GM06990 (cell line): ENCODE measurements around the gene TBC1D22B.

Source experiments
- DNase-seq: peaks from one replicate; pipeline ENCODE4 v3.0.0-alpha.2; 2011; ENCODE audit not compliant: insufficient read length; ENCODE audit errors: extremely low read depth
- H3K27me3 ChIP-seq: replicated peaks from 2 replicates; pipeline ENCODE4 v1.6.0; 2011; ENCODE audit warnings: low read length; ENCODE audit not compliant: control insufficient read depth, insufficient read depth
- H3K36me3 ChIP-seq: 2 replicates; pipeline ENCODE4 v1.5.1; 2011; ENCODE audit warnings: low read length; ENCODE audit not compliant: control insufficient read depth, insufficient read depth
- H3K4me3 ChIP-seq: replicated peaks from 2 replicates; pipeline ENCODE4 v1.5.1; 2011; ENCODE audit warnings: low read depth, mild to moderate bottlenecking, control low read depth, low read length
- TF ChIP-seq, protein P1 (sequence below): IDR thresholded peaks from 2 replicates; pipeline ENCODE4 v1.5.1; 2011; ENCODE audit warnings: low read length, control low read depth, mild to moderate bottlenecking, inconsistent platforms; ENCODE audit not compliant: insufficient read depth, poor library complexity, severe bottlenecking

Gene TBC1D22B

DNA sequence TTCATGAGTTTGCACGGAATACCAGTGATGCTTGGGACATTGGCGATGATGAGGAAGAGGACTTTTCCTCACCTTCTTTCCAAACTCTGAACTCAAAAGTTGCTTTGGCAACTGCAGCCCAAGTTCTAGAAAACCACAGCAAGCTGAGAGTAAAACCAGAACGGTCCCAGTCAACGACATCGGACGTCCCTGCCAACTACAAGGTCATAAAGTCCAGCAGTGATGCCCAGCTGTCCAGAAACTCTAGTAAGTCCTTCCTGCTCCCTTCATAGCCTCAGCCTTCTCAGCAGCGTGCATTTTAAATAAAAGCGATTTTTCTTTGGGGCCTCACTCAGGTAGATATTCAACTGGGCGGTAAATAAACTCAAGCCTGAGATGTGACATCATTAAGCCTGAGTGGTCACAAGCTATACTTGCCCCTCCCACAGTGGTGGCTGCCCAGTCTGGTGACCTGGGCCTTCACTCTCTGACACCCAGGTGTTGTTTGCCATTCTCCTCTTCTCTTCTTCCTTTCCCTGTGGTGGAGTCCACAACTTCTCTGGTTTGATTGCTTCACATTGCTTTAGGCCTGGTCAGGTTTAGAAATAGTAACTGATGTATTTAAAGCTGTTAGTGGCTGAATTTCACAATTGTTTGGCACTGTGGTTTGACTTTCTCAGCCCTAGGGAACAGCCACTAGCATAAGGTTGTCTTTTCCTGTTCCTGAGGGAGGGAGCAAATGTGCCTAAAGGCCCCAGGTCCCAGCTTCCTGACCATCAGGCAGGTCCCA is 22.0 kb downstream of the TBC1D22B start:
- no peaks in the 10 kb centered on the region for H3K27me3 ChIP-seq
- TF ChIP-seq, protein P1, sequence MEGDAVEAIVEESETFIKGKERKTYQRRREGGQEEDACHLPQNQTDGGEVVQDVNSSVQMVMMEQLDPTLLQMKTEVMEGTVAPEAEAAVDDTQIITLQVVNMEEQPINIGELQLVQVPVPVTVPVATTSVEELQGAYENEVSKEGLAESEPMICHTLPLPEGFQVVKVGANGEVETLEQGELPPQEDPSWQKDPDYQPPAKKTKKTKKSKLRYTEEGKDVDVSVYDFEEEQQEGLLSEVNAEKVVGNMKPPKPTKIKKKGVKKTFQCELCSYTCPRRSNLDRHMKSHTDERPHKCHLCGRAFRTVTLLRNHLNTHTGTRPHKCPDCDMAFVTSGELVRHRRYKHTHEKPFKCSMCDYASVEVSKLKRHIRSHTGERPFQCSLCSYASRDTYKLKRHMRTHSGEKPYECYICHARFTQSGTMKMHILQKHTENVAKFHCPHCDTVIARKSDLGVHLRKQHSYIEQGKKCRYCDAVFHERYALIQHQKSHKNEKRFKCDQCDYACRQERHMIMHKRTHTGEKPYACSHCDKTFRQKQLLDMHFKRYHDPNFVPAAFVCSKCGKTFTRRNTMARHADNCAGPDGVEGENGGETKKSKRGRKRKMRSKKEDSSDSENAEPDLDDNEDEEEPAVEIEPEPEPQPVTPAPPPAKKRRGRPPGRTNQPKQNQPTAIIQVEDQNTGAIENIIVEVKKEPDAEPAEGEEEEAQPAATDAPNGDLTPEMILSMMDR = no peak
- H3K4me3 ChIP-seq = no peak overlapping the region
- H3K36me3 ChIP-seq = peaks cover 12% of the 10 kb centered on the region
- DNase-seq = no peak

DNA sequence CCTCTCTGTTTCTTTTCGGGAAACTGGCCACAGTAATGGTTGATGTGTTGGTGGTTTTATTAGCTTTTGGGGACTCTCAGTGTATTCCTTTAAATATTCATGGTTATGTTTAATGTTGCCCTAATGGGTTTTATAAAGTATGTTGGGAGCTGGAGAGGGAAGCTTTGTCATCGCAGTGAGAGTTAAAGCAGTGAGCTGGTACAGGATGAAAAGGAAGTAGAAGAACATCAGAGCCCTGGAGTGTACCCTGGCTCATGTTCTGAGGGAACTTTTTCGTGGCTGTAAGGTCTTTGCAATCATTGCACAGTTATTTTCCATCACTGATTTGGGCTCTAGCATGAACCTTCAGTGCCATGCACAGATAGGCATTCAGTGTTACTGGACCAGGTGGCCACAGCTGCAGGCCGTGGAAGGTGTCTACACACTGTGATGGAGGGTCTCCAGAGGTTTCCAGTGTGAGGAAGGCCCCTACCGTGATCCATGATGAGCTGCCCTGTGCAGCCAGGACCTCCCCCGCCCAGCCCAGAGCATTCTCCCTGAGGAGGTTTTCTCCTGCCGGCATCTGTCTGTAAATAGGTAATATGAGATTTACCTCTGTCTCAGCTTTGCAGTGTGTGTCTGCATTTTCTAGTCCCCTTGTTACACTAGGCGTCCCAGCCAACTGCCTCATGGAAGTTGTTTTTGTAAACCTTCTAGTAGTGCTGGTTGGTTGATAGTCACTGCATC is 22.8 kb downstream of the TBC1D22B start:
- no peak for DNase-seq
- Histone ChIP-seq H3K36me3 (peaks cover 15% of the 10 kb centered on the region), H3K4me3 (no peak overlapping the region), H3K27me3 (no peaks in the 10 kb centered on the region)
- TF ChIP-seq, protein P1 = no peak

DNA sequence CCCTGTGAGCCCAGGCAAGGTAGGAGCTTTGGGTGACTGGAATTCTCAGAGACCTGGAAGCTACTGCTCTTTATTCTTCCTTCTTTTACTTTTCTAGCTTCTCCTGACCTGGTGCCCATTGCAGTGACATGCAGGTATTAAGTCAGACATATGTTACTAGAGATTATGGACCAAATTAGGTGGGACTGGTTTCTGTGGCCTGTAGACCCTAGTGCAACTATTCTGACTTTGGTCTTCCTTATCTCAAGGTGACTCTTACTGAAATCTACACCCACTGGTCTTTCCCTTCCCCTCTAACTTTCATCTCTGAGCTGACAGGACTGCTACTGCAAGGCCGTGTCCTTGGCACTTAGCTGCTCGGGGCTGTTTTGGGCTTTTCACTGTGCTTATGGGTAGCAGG is 24.8 kb downstream of the TBC1D22B start:
- no peak overlapping the region for H3K4me3 ChIP-seq
- TF ChIP-seq, protein P1 = no peak
- H3K36me3 ChIP-seq = peaks cover 18% of the 10 kb centered on the region
- no peak for DNase-seq
- H3K27me3 ChIP-seq = no peaks in the 10 kb centered on the region

DNA sequence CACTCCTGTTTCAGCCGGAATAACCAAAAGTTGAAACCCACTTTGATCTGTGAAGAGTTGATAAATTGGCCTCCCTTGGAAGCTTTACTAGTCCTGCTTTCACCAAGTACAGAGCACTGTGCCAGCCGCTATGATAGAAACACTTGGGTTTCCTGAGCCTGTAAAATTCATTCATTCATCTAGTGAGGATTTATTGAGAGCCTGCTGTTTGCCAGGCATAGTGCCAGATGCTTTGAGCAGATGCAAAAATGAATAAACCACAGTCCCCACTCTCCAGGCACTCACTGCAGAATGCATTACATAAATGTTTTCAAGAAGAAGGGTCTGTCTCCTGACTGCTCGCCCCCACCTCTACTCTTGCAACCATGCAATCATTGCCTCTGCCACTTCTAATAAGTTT is 25.7 kb downstream of the TBC1D22B start:
- DNase-seq = no peak
- H3K36me3 ChIP-seq = peaks cover 18% of the 10 kb centered on the region
- no peaks in the 10 kb centered on the region for H3K27me3 ChIP-seq
- TF ChIP-seq, protein P1 = no peak
- H3K4me3 ChIP-seq = no peak overlapping the region

DNA sequence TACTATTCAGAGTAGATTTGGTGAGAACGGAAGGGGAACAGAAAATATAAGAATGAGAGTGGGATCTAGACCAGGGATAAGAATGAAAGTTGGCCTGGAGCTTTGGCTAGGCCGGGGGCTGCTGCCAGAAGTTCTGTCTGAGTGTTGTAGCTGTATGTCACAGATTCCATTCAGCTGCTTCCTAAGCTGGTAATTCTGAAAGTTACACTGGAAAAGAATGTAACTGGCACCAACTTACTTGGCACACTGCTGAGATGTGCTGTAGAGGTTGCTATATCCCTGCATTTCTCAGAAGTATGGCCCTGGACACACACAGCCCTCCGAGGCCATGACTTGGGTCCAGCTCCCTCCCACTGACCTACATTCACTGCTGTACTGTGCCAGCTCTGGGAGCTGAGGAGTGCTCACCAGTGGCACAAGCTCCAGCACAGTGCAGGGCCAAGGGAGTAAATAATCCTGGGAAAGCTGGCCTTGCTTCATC is 26.1 kb downstream of the TBC1D22B start:
- peaks cover 18% of the 10 kb centered on the region for H3K36me3 ChIP-seq
- DNase-seq = no peak
- no peak overlapping the region for H3K4me3 ChIP-seq
- H3K27me3 ChIP-seq = no peaks in the 10 kb centered on the region
- TF ChIP-seq, protein P1 = no peak
